ENCODE data around the gene NPPC.

DNA sequence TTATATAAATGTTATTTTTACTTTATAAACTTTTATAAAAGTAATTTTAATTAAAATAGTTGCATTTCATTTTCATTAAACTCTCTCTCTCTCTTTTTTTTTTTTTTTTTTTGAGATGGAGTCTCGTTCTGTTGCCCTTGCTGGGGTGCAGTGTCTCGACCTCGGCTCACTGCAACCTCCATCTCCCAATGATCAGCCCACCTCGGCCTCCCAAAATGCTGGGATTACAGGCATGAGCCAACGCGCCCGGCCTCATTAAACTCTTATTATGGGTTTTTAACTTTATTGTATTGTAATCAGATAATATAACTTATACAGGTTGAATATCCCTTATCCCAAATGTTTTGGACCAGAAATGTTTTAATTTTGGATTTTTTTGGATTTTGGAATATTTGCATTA lies 10.9 kb upstream of the NPPC start:
- TF ChIP-seq POLR2A (IDR thresholded peaks at IDR 0.05; ENCODE audit: low read length) (no peak), GATA1 (IDR thresholded peaks at IDR 0.05; ENCODE audit: low read depth, low read length) (no peak)

All from erythroblast (primary cell).